ENCODE results near the gene TLCD5.
A peak's percentile ranks its signal among the peaks of the same experiment; 100 is the strongest.

TLCD5 gene

DNA sequence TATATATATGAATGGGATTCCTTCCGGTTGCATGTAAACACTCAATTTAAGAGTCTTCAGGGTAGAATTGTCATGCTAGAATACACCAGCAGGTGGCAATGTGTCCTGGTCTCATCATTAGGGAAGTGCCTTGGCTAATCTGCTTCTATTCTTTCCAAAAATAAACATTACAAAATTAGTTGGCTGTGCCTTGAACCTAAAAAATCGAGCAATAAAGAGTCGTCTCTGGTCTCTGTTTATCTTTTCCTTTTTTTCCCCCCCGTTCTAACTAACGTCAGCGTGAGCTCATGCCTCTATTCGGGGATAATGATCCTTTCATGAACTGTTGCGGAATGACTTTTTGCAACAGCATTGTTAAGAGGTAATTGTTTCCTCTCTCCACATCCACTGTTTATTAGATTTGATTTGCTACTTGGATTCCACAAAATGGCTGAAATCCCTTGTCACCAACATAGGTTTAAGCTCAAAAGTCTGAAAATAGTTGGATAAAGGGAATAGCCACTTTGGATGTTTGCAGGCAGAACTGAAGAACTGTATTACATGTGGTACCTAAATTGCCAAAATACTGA is 9.9 kb downstream of the TLCD5 start:
- TF ChIP-seq FOXM1 (IDR thresholded peaks at IDR 0.05; ENCODE audit: borderline replicate concordance, low read depth) = no peak
- peak; percentile 32 for TF ChIP-seq CEBPB (IDR thresholded peaks at IDR 0.05)
- TF ChIP-seq YY1 (IDR thresholded peaks at IDR 0.05; ENCODE audit: low read depth) = peak; percentile 49; the same call in 1 of the 2 replicates
- TF ChIP-seq ZBTB7A (IDR thresholded peaks at IDR 0.05; ENCODE audit: low read depth) = no peak
- TF ChIP-seq RAD21 (IDR thresholded peaks at IDR 0.05; ENCODE audit: low read depth) = peak; percentile 73

DNA sequence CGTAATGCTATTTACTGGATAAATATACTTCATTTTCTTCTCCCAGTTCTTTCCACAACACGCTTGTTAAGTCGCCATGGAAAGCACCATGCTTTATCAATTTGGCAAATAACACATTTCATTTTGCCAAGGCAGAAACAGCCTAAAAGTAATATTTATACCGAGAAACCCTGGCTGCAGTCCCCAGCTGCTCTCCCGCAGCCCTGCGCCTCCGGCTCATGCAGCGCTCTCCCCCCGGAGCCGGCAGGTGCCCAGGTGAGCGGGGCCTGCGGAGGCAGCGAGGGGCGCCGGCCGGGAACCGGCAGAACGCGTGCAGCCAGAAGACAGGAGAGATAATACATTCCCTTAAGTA is 10.4 kb downstream of the TLCD5 start:
- TF ChIP-seq MAX (IDR thresholded peaks at IDR 0.05) (no peak), TEAD4 (IDR thresholded peaks at IDR 0.05) (no peak), CREB1 (IDR thresholded peaks at IDR 0.05; ENCODE audit: low read depth) (no peak), RAD21 (IDR thresholded peaks at IDR 0.05; ENCODE audit: low read depth) (no peak), ZBTB7A (IDR thresholded peaks at IDR 0.05; ENCODE audit: low read depth) (no peak), TAF1 (IDR thresholded peaks at IDR 0.05; ENCODE audit: low read depth) (no peak), EGR1 (IDR thresholded peaks at IDR 0.05) (no peak), NFIC (IDR thresholded peaks at IDR 0.05) (no peak), EP300 (IDR thresholded peaks at IDR 0.05; ENCODE audit: borderline replicate concordance) (no peak), YY1 (IDR thresholded peaks at IDR 0.05; ENCODE audit: low read depth) (no peak), FOXM1 (IDR thresholded peaks at IDR 0.05; ENCODE audit: borderline replicate concordance, low read depth) (no peak), CEBPB (IDR thresholded peaks at IDR 0.05) (no peak), TCF12 (IDR thresholded peaks at IDR 0.05; ENCODE audit: low read depth) (no peak)
- TF ChIP-seq, protein P1, sequence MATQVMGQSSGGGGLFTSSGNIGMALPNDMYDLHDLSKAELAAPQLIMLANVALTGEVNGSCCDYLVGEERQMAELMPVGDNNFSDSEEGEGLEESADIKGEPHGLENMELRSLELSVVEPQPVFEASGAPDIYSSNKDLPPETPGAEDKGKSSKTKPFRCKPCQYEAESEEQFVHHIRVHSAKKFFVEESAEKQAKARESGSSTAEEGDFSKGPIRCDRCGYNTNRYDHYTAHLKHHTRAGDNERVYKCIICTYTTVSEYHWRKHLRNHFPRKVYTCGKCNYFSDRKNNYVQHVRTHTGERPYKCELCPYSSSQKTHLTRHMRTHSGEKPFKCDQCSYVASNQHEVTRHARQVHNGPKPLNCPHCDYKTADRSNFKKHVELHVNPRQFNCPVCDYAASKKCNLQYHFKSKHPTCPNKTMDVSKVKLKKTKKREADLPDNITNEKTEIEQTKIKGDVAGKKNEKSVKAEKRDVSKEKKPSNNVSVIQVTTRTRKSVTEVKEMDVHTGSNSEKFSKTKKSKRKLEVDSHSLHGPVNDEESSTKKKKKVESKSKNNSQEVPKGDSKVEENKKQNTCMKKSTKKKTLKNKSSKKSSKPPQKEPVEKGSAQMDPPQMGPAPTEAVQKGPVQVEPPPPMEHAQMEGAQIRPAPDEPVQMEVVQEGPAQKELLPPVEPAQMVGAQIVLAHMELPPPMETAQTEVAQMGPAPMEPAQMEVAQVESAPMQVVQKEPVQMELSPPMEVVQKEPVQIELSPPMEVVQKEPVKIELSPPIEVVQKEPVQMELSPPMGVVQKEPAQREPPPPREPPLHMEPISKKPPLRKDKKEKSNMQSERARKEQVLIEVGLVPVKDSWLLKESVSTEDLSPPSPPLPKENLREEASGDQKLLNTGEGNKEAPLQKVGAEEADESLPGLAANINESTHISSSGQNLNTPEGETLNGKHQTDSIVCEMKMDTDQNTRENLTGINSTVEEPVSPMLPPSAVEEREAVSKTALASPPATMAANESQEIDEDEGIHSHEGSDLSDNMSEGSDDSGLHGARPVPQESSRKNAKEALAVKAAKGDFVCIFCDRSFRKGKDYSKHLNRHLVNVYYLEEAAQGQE (IDR thresholded peaks at IDR 0.05; ENCODE audit: low read depth) = no peak
- TF ChIP-seq, protein P2, sequence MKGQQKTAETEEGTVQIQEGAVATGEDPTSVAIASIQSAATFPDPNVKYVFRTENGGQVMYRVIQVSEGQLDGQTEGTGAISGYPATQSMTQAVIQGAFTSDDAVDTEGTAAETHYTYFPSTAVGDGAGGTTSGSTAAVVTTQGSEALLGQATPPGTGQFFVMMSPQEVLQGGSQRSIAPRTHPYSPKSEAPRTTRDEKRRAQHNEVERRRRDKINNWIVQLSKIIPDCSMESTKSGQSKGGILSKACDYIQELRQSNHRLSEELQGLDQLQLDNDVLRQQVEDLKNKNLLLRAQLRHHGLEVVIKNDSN (IDR thresholded peaks at IDR 0.05) = no peak

GRCh38 chr11:120335908-120336640 is 11.0 kb downstream of the TLCD5 start, which contains the start of gene ARHGEF12:
ARHGEF12 (plus strand) TSS chr11:120336413; CDS start chr11:120337244, 831 bp downstream.
- TF ChIP-seq TEAD4 (IDR thresholded peaks at IDR 0.05) = no peak; the same call in 1 of the 2 replicates
- peak; percentile 64; the same call in 1 of the 2 replicates for TF ChIP-seq YY1 (IDR thresholded peaks at IDR 0.05; ENCODE audit: low read depth)
- TF ChIP-seq, protein P1 (IDR thresholded peaks at IDR 0.05; ENCODE audit: low read depth) = no peak
- TF ChIP-seq ZBTB7A (IDR thresholded peaks at IDR 0.05; ENCODE audit: low read depth) = peak; percentile 92
- no peak; the same call in 1 of the 2 replicates for TF ChIP-seq NFIC (IDR thresholded peaks at IDR 0.05)
- TF ChIP-seq CREB1 (IDR thresholded peaks at IDR 0.05; ENCODE audit: low read depth) = 0 out of 2 replicates have a peak, but pooled peaks have one; percentile 19
- TF ChIP-seq, protein P2 (IDR thresholded peaks at IDR 0.05) = no peak
- TF ChIP-seq EP300 (IDR thresholded peaks at IDR 0.05; ENCODE audit: borderline replicate concordance) = peak; percentile 51; the same call in 1 of the 2 replicates
- TF ChIP-seq RAD21 (IDR thresholded peaks at IDR 0.05; ENCODE audit: low read depth) = peak; percentile 26; the same call in 1 of the 2 replicates
- TF ChIP-seq TCF12 (IDR thresholded peaks at IDR 0.05; ENCODE audit: low read depth) = peak; percentile 65
- TF ChIP-seq TAF1 (IDR thresholded peaks at IDR 0.05; ENCODE audit: low read depth) = peak; percentile 89
- no peak for TF ChIP-seq EGR1 (IDR thresholded peaks at IDR 0.05)
- TF ChIP-seq CEBPB (IDR thresholded peaks at IDR 0.05) = peak; percentile 8; the same call in 1 of the 2 replicates
- TF ChIP-seq FOXM1 (IDR thresholded peaks at IDR 0.05; ENCODE audit: borderline replicate concordance, low read depth) = peak; percentile 34; the same call in 1 of the 2 replicates
- TF ChIP-seq MAX (IDR thresholded peaks at IDR 0.05) = peak; percentile 50; the same call in 1 of the 2 replicates

GRCh38 chr11:120336641-120337354 is 11.7 kb downstream of the TLCD5 start:
- no peak for TF ChIP-seq TAF1 (IDR thresholded peaks at IDR 0.05; ENCODE audit: low read depth)
- TF ChIP-seq YY1 (IDR thresholded peaks at IDR 0.05; ENCODE audit: low read depth) = no peak
- TF ChIP-seq, protein P2 (IDR thresholded peaks at IDR 0.05) = no peak
- TF ChIP-seq EGR1 (IDR thresholded peaks at IDR 0.05) = no peak
- no peak for TF ChIP-seq NFIC (IDR thresholded peaks at IDR 0.05)
- TF ChIP-seq TCF12 (IDR thresholded peaks at IDR 0.05; ENCODE audit: low read depth) = no peak
- TF ChIP-seq, protein P1 (IDR thresholded peaks at IDR 0.05; ENCODE audit: low read depth) = no peak
- no peak for TF ChIP-seq ZBTB7A (IDR thresholded peaks at IDR 0.05; ENCODE audit: low read depth)
- no peak for TF ChIP-seq CEBPB (IDR thresholded peaks at IDR 0.05)
- no peak; the same call in 1 of the 2 replicates for TF ChIP-seq TEAD4 (IDR thresholded peaks at IDR 0.05)
- no peak for TF ChIP-seq EP300 (IDR thresholded peaks at IDR 0.05; ENCODE audit: borderline replicate concordance)
- no peak for TF ChIP-seq CREB1 (IDR thresholded peaks at IDR 0.05; ENCODE audit: low read depth)
- TF ChIP-seq MAX (IDR thresholded peaks at IDR 0.05) = no peak; the same call in 1 of the 2 replicates
- TF ChIP-seq FOXM1 (IDR thresholded peaks at IDR 0.05; ENCODE audit: borderline replicate concordance, low read depth) = no peak
- no peak for TF ChIP-seq RAD21 (IDR thresholded peaks at IDR 0.05; ENCODE audit: low read depth)

Measured in Ishikawa (cell line).